ENCODE results near the gene MOCS3. TPM values are rescaled to one million over a fixed set of nuclear protein-coding genes. Genes with fewer than 3 reads are reported as not detected.

MOCS3 gene
- 4.7 TPM for polyA plus RNA-seq (ENCODE audit: insufficient read length)
- long read RNA-seq, donor 1, full-length matches to known transcripts: 20 of 20 reads
- long read RNA-seq, donor 1, partial matches to known transcripts: 0 of 20 reads
- long read RNA-seq, donor 1, other reads (novel, unspliced or antisense): 0 of 20 reads
- long read RNA-seq, donor 2, full-length matches to known transcripts: 13 of 13 reads
- long read RNA-seq, donor 2, partial matches to known transcripts: 0 of 13 reads
- long read RNA-seq, donor 2, other reads (novel, unspliced or antisense): 0 of 13 reads
- long read RNA-seq, donor 3, full-length matches to known transcripts: 22 of 22 reads
- long read RNA-seq, donor 3, partial matches to known transcripts: 0 of 22 reads
- long read RNA-seq, donor 3, other reads (novel, unspliced or antisense): 0 of 22 reads
- long read RNA-seq, donor 4, full-length matches to known transcripts: 4 of 4 reads
- long read RNA-seq, donor 4, partial matches to known transcripts: 0 of 4 reads
- long read RNA-seq, donor 4, other reads (novel, unspliced or antisense): 0 of 4 reads
- long read RNA-seq, donor 5, full-length matches to known transcripts: 28 of 28 reads
- long read RNA-seq, donor 5, partial matches to known transcripts: 0 of 28 reads
- long read RNA-seq, donor 5, other reads (novel, unspliced or antisense): 0 of 28 reads
- long read RNA-seq, donor 6, full-length matches to known transcripts: 13 of 13 reads
- long read RNA-seq, donor 6, partial matches to known transcripts: 0 of 13 reads
- long read RNA-seq, donor 6, other reads (novel, unspliced or antisense): 0 of 13 reads
- long read RNA-seq, donor 7, full-length matches to known transcripts: 23 of 23 reads
- long read RNA-seq, donor 7, partial matches to known transcripts: 0 of 23 reads
- long read RNA-seq, donor 7, other reads (novel, unspliced or antisense): 0 of 23 reads
- long read RNA-seq, donor 8, full-length matches to known transcripts: 6 of 6 reads
- long read RNA-seq, donor 8, partial matches to known transcripts: 0 of 6 reads
- long read RNA-seq, donor 8, other reads (novel, unspliced or antisense): 0 of 6 reads

GRCh38 chr20:50958615-50959542 is at the start of gene MOCS3:
MOCS3 (plus strand) TSS chr20:50958818; CDS start chr20:50958843, 25 bp downstream.
- DNase-seq: peak; percentile 94

GRCh38 chr20:50909413-50909812 is 49.2 kb upstream of the MOCS3 start:
- no peak for DNase-seq

GRCh38 chr20:50911030-50911429 is 47.6 kb upstream of the MOCS3 start:
- no peak for DNase-seq

GRCh38 chr20:50911716-50912115 is 46.9 kb upstream of the MOCS3 start:
- DNase-seq: no peak

GRCh38 chr20:50913690-50914375 is 44.8 kb upstream of the MOCS3 start:
- DNase-seq: no peak

GRCh38 chr20:50915424-50915823 is 43.2 kb upstream of the MOCS3 start:
- DNase-seq: no peak

GRCh38 chr20:50916257-50916656 is 42.4 kb upstream of the MOCS3 start:
- no peak for DNase-seq

- no peak for DNase-seq
Observed at GRCh38 chr20:50916934-50917333, 41.7 kb upstream of the MOCS3 start.

- no peak for DNase-seq
Observed at GRCh38 chr20:50918403-50918802, 40.2 kb upstream of the MOCS3 start.

- no peak for DNase-seq
Observed at GRCh38 chr20:50919567-50919966, 39.1 kb upstream of the MOCS3 start.

GRCh38 chr20:50920997-50921396 is 37.6 kb upstream of the MOCS3 start:
- DNase-seq: no peak

GRCh38 chr20:50921803-50922501 is 36.7 kb upstream of the MOCS3 start:
- no peak for DNase-seq

- no peak for DNase-seq
Observed at GRCh38 chr20:50924261-50924920, 34.2 kb upstream of the MOCS3 start.

- DNase-seq: no peak
Observed at GRCh38 chr20:50926530-50926929, 32.1 kb upstream of the MOCS3 start.

- DNase-seq: no peak
Observed at GRCh38 chr20:50928469-50928868, 30.1 kb upstream of the MOCS3 start.

- DNase-seq: peak; percentile 95
Observed at GRCh38 chr20:50929299-50930138, 29.1 kb upstream of the MOCS3 start.

GRCh38 chr20:50930139-50930975 is 28.3 kb upstream of the MOCS3 start:
- DNase-seq: no peak

- DNase-seq: no peak
Observed at GRCh38 chr20:50930976-50931305, 27.7 kb upstream of the MOCS3 start.

Measured in left kidney (tissue), 8 donors.